Measurements from ENCODE around the gene DRC7.

- TF ChIP-seq POLR2A (IDR thresholded peaks at IDR 0.05; ENCODE audit: low read depth, low read length) (no peak), PAX5 (IDR thresholded peaks at IDR 0.05; ENCODE audit: insufficient read depth, low read length, severe bottlenecking) (no peak), SPI1 (IDR thresholded peaks at IDR 0.05; ENCODE audit: low read depth, low read length) (no peak), TAF1 (IDR thresholded peaks at IDR 0.05; ENCODE audit: low read depth, low read length) (no peak), POU2F2 (IDR thresholded peaks at IDR 0.05; ENCODE audit: low read depth, low read length) (no peak)
These were observed 12.5 kb upstream of the DRC7 start for GRCh38 chr16:57681950-57682728.
